ENCODE measurements around the gene CREBRF. TPM values are rescaled to one million over a fixed set of nuclear protein-coding genes. Genes with fewer than 3 reads are reported as not detected.
"Not testable (repeated sequence)": the region's sequence is repeated elsewhere in the genome, so short reads cannot be mapped to it uniquely, and the experiment has no call there.

CREBRF gene
- total and polyA plus RNA-seq, 4 donors = 2.0 to 12.0 (median 7.7) TPM

DNA sequence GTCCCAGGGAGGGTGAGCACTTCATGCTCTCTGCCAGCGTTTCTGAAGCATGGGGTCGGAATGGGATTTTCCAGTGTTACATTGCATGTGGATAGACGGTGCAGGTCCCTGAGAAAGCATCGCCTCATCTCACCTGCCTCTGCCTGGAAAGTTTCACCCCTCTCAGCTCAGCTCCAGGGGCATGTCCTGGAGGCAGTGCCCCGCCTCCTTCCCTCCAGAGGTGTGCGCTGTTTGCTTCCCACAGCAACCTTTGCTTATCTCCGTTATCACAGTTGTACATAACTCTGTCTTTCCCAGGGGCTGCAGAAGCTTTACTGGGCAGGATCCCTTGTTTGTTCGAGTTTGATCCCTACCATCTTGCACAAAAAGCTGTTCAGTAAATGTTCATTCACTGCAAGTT lies 10.7 kb upstream of the CREBRF start:
- DNase-seq (ENCODE audit: low spot score) = no peak
- H3K9me3 ChIP-seq (ENCODE audit: control insufficient read depth in 4 of 4, low read length in 3 of 4) = peaks cover 0 to 1% (median 0%) of the 10 kb centered on the region in 4 donors
- 41% methylated on average over 8 of the region's 8 CpGs for WGBS

DNA sequence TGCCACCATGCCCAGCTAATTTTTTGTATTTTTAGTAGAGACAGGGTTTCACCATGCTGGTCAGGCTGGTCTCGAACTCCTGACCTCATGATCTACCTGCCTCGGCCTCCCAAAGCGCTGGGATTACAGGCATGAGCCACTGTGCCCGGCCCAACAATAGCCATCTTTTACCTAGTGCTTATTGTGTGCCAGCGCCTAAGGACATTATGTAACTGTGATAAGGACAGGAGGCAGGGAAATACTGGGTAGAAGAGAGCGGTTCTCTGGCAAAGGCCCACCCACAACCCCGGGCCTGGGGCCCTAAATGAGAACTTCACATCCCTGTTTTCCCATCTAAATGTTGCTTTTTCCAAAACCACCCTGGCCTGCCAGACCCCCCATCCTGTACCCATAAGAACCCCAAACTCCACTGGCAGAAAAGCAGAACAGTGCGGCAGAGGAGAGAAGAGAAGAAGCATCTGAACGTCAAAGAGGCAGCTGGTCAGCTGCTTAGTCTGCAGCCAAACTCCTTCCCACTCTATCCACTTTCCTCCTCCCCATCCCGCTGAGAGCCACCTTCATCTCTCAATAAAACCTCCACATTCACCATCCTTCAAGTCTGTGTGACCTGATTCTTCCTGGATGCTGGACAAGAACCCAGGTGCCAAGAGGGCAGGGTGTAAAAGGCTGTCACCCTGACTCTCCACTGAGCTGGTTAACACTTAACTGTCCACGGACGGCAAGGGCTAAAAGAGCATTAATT lies 8.9 kb upstream of the CREBRF start:
- not testable (repeated sequence) for H3K36me3 ChIP-seq (ENCODE audit: control insufficient read depth in 4 of 4, insufficient read depth in 3 of 4, low read depth in 1 of 4, low read length in 3 of 4); H3K4me3 ChIP-seq (ENCODE audit: low read depth in 1 of 3, low read length in 3 of 3); H3K9me3 ChIP-seq (ENCODE audit: control insufficient read depth in 4 of 4, low read length in 3 of 4); H3K9ac ChIP-seq (ENCODE audit: low read depth in 1 of 2, low read length in 2 of 2); H3K27me3 ChIP-seq (ENCODE audit: control insufficient read depth in 4 of 4, insufficient read depth in 4 of 4, low read length in 3 of 4); H3K27ac ChIP-seq (ENCODE audit: low read depth in 1 of 2, low read length in 2 of 2); DNase-seq (ENCODE audit: low spot score); H3K4me1 ChIP-seq (ENCODE audit: control insufficient read depth in 4 of 4, insufficient read depth in 4 of 4, low read length in 3 of 4)
- WGBS = 86% methylated on average over 12 of the region's 12 CpGs

More for the DNA sequence above, 10.7 kb upstream of the CREBRF start:
- Histone ChIP-seq H3K4me1 (ENCODE audit: control insufficient read depth in 4 of 4, insufficient read depth in 4 of 4, low read length in 3 of 4) (no peaks in the 10 kb centered on the region), H3K4me3 (ENCODE audit: low read depth in 1 of 3, low read length in 3 of 3) (no peak overlapping the region), H3K36me3 (ENCODE audit: control insufficient read depth in 4 of 4, insufficient read depth in 3 of 4, low read depth in 1 of 4, low read length in 3 of 4) (no peaks in the 10 kb centered on the region), H3K9ac (ENCODE audit: low read depth in 1 of 2, low read length in 2 of 2) (no peak overlapping the region), H3K27me3 (ENCODE audit: control insufficient read depth in 4 of 4, insufficient read depth in 4 of 4, low read length in 3 of 4) (no peaks in the 10 kb centered on the region), H3K27ac (ENCODE audit: low read depth in 1 of 2, low read length in 2 of 2) (no peak overlapping the region)
- TF ChIP-seq, protein P1, sequence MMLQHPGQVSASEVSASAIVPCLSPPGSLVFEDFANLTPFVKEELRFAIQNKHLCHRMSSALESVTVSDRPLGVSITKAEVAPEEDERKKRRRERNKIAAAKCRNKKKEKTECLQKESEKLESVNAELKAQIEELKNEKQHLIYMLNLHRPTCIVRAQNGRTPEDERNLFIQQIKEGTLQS (IDR thresholded peaks at IDR 0.05) = no peak
- TF ChIP-seq JUND (IDR thresholded peaks at IDR 0.05) (no peak), RAD21 (IDR thresholded peaks at IDR 0.05) (no peak), GABPA (IDR thresholded peaks at IDR 0.05 in 1 of 2, conservative IDR thresholded peaks at IDR 0.05 in 1 of 2) (no peak), FOXA2 (IDR thresholded peaks at IDR 0.05) (no peak), NR2F2 (IDR thresholded peaks at IDR 0.05) (no peak), HNF4G (IDR thresholded peaks at IDR 0.05) (no peak), RXRA (IDR thresholded peaks at IDR 0.05) (no peak), TAF1 (conservative IDR thresholded peaks at IDR 0.05) (no peak), SP1 (IDR thresholded peaks at IDR 0.05) (no peak), YY1 (IDR thresholded peaks at IDR 0.05) (no peak)
- TF ChIP-seq, protein P2, sequence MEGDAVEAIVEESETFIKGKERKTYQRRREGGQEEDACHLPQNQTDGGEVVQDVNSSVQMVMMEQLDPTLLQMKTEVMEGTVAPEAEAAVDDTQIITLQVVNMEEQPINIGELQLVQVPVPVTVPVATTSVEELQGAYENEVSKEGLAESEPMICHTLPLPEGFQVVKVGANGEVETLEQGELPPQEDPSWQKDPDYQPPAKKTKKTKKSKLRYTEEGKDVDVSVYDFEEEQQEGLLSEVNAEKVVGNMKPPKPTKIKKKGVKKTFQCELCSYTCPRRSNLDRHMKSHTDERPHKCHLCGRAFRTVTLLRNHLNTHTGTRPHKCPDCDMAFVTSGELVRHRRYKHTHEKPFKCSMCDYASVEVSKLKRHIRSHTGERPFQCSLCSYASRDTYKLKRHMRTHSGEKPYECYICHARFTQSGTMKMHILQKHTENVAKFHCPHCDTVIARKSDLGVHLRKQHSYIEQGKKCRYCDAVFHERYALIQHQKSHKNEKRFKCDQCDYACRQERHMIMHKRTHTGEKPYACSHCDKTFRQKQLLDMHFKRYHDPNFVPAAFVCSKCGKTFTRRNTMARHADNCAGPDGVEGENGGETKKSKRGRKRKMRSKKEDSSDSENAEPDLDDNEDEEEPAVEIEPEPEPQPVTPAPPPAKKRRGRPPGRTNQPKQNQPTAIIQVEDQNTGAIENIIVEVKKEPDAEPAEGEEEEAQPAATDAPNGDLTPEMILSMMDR (IDR thresholded peaks at IDR 0.05; ENCODE audit: low read depth, low read length, missing input control) = no peak
- TF ChIP-seq, protein P3, sequence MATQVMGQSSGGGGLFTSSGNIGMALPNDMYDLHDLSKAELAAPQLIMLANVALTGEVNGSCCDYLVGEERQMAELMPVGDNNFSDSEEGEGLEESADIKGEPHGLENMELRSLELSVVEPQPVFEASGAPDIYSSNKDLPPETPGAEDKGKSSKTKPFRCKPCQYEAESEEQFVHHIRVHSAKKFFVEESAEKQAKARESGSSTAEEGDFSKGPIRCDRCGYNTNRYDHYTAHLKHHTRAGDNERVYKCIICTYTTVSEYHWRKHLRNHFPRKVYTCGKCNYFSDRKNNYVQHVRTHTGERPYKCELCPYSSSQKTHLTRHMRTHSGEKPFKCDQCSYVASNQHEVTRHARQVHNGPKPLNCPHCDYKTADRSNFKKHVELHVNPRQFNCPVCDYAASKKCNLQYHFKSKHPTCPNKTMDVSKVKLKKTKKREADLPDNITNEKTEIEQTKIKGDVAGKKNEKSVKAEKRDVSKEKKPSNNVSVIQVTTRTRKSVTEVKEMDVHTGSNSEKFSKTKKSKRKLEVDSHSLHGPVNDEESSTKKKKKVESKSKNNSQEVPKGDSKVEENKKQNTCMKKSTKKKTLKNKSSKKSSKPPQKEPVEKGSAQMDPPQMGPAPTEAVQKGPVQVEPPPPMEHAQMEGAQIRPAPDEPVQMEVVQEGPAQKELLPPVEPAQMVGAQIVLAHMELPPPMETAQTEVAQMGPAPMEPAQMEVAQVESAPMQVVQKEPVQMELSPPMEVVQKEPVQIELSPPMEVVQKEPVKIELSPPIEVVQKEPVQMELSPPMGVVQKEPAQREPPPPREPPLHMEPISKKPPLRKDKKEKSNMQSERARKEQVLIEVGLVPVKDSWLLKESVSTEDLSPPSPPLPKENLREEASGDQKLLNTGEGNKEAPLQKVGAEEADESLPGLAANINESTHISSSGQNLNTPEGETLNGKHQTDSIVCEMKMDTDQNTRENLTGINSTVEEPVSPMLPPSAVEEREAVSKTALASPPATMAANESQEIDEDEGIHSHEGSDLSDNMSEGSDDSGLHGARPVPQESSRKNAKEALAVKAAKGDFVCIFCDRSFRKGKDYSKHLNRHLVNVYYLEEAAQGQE (IDR thresholded peaks at IDR 0.05) = no peak
- TF ChIP-seq, protein P4, sequence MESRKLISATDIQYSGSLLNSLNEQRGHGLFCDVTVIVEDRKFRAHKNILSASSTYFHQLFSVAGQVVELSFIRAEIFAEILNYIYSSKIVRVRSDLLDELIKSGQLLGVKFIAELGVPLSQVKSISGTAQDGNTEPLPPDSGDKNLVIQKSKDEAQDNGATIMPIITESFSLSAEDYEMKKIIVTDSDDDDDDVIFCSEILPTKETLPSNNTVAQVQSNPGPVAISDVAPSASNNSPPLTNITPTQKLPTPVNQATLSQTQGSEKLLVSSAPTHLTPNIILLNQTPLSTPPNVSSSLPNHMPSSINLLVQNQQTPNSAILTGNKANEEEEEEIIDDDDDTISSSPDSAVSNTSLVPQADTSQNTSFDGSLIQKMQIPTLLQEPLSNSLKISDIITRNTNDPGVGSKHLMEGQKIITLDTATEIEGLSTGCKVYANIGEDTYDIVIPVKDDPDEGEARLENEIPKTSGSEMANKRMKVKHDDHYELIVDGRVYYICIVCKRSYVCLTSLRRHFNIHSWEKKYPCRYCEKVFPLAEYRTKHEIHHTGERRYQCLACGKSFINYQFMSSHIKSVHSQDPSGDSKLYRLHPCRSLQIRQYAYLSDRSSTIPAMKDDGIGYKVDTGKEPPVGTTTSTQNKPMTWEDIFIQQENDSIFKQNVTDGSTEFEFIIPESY (IDR thresholded peaks at IDR 0.05) = no peak
